H9 (cell line): Measurements from ENCODE around the gene HP1BP3. TPM values are rescaled to one million over a fixed set of nuclear protein-coding genes. Genes with fewer than 3 reads are reported as not detected.

Experiments used
- DNase-seq: peaks from one replicate; pipeline ENCODE4 v3.0.0-alpha.2; 2017
- H2AFZ ChIP-seq: one replicate; pipeline ENCODE4 v1.6.1; 2013; ENCODE audit warnings: mild to moderate bottlenecking, low read length, control low read depth, moderate library complexity
- H2AK5ac ChIP-seq: 2 replicates; pipeline ENCODE4 v1.6.1; 2013; ENCODE audit warnings: low read length, control low read depth, mixed read lengths; ENCODE audit not compliant: insufficient read length
- H2BK120ac ChIP-seq: one replicate; pipeline ENCODE4 v1.6.1; 2013; ENCODE audit warnings: low read depth, mild to moderate bottlenecking, low read length, control low read depth, inconsistent platforms; ENCODE audit not compliant: poor library complexity, severe bottlenecking
- H2BK12ac ChIP-seq: 2 replicates; pipeline ENCODE4 v1.6.1; 2013; ENCODE audit warnings: low read length, control low read depth, mixed read lengths, low read depth; ENCODE audit not compliant: insufficient read length
- H2BK15ac ChIP-seq: 2 replicates; pipeline ENCODE4 v1.6.1; 2013; ENCODE audit warnings: low read depth, low read length, control low read depth
- H2BK20ac ChIP-seq: one replicate; pipeline ENCODE4 v1.6.1; 2013; ENCODE audit warnings: low read depth, mild to moderate bottlenecking, low read length, control low read depth, inconsistent platforms; ENCODE audit not compliant: poor library complexity, severe bottlenecking
- H2BK5ac ChIP-seq: 2 replicates; pipeline ENCODE4 v1.6.1; 2013; ENCODE audit warnings: low read length, control low read depth, mixed read lengths; ENCODE audit not compliant: insufficient read length
- H3K14ac ChIP-seq: 2 replicates; pipeline ENCODE4 v1.6.1; 2013; ENCODE audit warnings: low read length, control low read depth; ENCODE audit not compliant: insufficient read depth
- H3K18ac ChIP-seq: 2 replicates; pipeline ENCODE4 v1.6.1; 2013; ENCODE audit warnings: low read depth, mild to moderate bottlenecking, mixed read lengths, low read length, control low read depth; ENCODE audit not compliant: insufficient read length
- H3K23ac ChIP-seq: 2 replicates; pipeline ENCODE4 v1.6.1; 2013; ENCODE audit warnings: low read length, control low read depth, mixed read lengths, low read depth; ENCODE audit not compliant: insufficient read length
- H3K23me2 ChIP-seq: 2 replicates; pipeline ENCODE4 v1.6.1; 2013; ENCODE audit warnings: low read depth, mild to moderate bottlenecking, mixed read lengths, low read length, control low read depth; ENCODE audit not compliant: insufficient read length, poor library complexity, severe bottlenecking
- H3K27ac ChIP-seq: 2 replicates; pipeline ENCODE4 v1.5.1; 2013; ENCODE audit warnings: low read length, control low read depth, mixed read lengths, low read depth; ENCODE audit not compliant: insufficient read length
- H3K27me3 ChIP-seq: 2 replicates; pipeline ENCODE4 v1.6.1; 2013; ENCODE audit warnings: low read length, control low read depth, inconsistent platforms; ENCODE audit not compliant: insufficient read depth
- H3K4ac ChIP-seq: 2 replicates; pipeline ENCODE4 v1.6.1; 2013; ENCODE audit warnings: low read depth, mild to moderate bottlenecking, control low read depth, inconsistent platforms, low read length, moderate library complexity
- H3K4me1 ChIP-seq: 2 replicates; pipeline ENCODE4 v1.6.1; 2013; ENCODE audit warnings: low read length, control low read depth, inconsistent platforms; ENCODE audit not compliant: insufficient read depth
- H3K4me2 ChIP-seq: 2 replicates; pipeline ENCODE4 v1.6.1; 2013; ENCODE audit warnings: low read length, control low read depth, mixed read lengths; ENCODE audit not compliant: insufficient read length, insufficient read depth
- H3K56ac ChIP-seq: 2 replicates; pipeline ENCODE4 v1.6.1; 2013; ENCODE audit warnings: low read depth, mild to moderate bottlenecking, mixed read lengths, low read length, control low read depth; ENCODE audit not compliant: insufficient read length
- H3K79me1 ChIP-seq: 2 replicates; pipeline ENCODE4 v1.6.1; 2013; ENCODE audit warnings: low read depth, mild to moderate bottlenecking, moderate library complexity, low read length, control low read depth, inconsistent platforms; ENCODE audit not compliant: insufficient read depth, poor library complexity, severe bottlenecking
- H3K79me2 ChIP-seq: 2 replicates; pipeline ENCODE4 v1.6.1; 2013; ENCODE audit warnings: low read length, control low read depth, inconsistent platforms; ENCODE audit not compliant: insufficient read depth
- H3K9ac ChIP-seq: 2 replicates; pipeline ENCODE4 v1.6.1; 2013; ENCODE audit warnings: low read length, control low read depth, mixed read lengths; ENCODE audit not compliant: insufficient read length; ENCODE audit errors: extremely low read depth
- H3K9me3 ChIP-seq: one replicate; pipeline ENCODE4 v1.6.1; 2013; ENCODE audit warnings: low read depth, low read length, inconsistent platforms; ENCODE audit not compliant: control insufficient read depth
- H3T11ph ChIP-seq: one replicate; pipeline ENCODE4 v1.6.1; 2013; ENCODE audit warnings: mild to moderate bottlenecking, low read length, control low read depth, inconsistent platforms
- H4K20me1 ChIP-seq: one replicate; pipeline ENCODE4 v1.6.1; 2013; ENCODE audit not compliant: control insufficient read depth, insufficient read length, insufficient read depth
- H4K5ac ChIP-seq: 2 replicates; pipeline ENCODE4 v1.6.1; 2013; ENCODE audit warnings: low read depth, mild to moderate bottlenecking, mixed read lengths, low read length, control low read depth; ENCODE audit not compliant: insufficient read length
- H4K8ac ChIP-seq: replicated peaks from 2 replicates; pipeline ENCODE4 v1.6.1; 2013; ENCODE audit warnings: low read length, control low read depth, mixed read lengths, low read depth; ENCODE audit not compliant: insufficient read length
- H4K91ac ChIP-seq: 2 replicates; pipeline ENCODE4 v1.6.1; 2013; ENCODE audit warnings: low read depth, mild to moderate bottlenecking, moderate library complexity, mixed read lengths, low read length, control low read depth; ENCODE audit not compliant: insufficient read length
- H3K27ac Mint-ChIP-seq, 3 experiments: 2 replicates in 2 of 3; 3 replicates in 1 of 3; pipeline ENCODE4 v1.8.0; 2020 to 2021; ENCODE audit warnings: mixed read lengths in 3 of 3, mild to moderate bottlenecking in 1 of 3, moderate library complexity in 1 of 3
- H3K27me3 Mint-ChIP-seq: 2 replicates; pipeline ENCODE4 v1.8.0; 2021; ENCODE audit warnings: low read depth, mild to moderate bottlenecking, moderate library complexity, mixed read lengths
- H3K36me3 Mint-ChIP-seq, 3 experiments: 2 replicates in 2 of 3; 3 replicates in 1 of 3; pipeline ENCODE4 v1.8.0; 2020 to 2021; ENCODE audit warnings: low read depth in 3 of 3, mixed read lengths in 3 of 3; ENCODE audit not compliant: insufficient read depth in 1 of 3
- H3K4me1 Mint-ChIP-seq, 2 experiments: 2 replicates each; pipeline ENCODE4 v1.8.0; 2020; ENCODE audit warnings: mixed read lengths in 2 of 2
- H3K4me3 Mint-ChIP-seq, 2 experiments: 2 replicates in 1 of 2; 3 replicates in 1 of 2; pipeline ENCODE4 v1.8.0; 2020 to 2021; ENCODE audit warnings: mild to moderate bottlenecking in 2 of 2, mixed read lengths in 2 of 2, moderate library complexity in 1 of 2
- H3K9me3 Mint-ChIP-seq, 2 experiments: 2 replicates in 1 of 2; 3 replicates in 1 of 2; pipeline ENCODE4 v1.8.0; 2020; ENCODE audit warnings: mild to moderate bottlenecking in 2 of 2, mixed read lengths in 2 of 2, moderate library complexity in 1 of 2
- WGBS: extraction: QIAGEN DNeasy Blood & Tissue Kit; methylation state at CpG from one replicate; pipeline ENCODE4 v1.1.7; 2013; ENCODE audit warnings: missing lambda C conversion rate, low lambda C conversion rate, mixed read lengths; ENCODE audit not compliant: insufficient read length; ENCODE audit errors: extremely low coverage; 5-methylcytosine and 5-hydroxymethylcytosine counted together
- total RNA-seq: library from RNA; stranded (reverse); gene quantifications from 2 replicates; pipeline ENCODE4 v1.2.1, GENCODE V29; 2021
- TF ChIP-seq, protein P1 (sequence below): fragments of 200-600 bp; sonication (generic); conservative IDR thresholded peaks from 3 replicates; pipeline ENCODE4 v1.8.0; 2021; ENCODE audit warnings: antibody characterized with exemption, mild to moderate bottlenecking

The HP1BP3 gene
- total RNA-seq, 1 experiment from 2014 or later, result 127 TPM

DNA sequence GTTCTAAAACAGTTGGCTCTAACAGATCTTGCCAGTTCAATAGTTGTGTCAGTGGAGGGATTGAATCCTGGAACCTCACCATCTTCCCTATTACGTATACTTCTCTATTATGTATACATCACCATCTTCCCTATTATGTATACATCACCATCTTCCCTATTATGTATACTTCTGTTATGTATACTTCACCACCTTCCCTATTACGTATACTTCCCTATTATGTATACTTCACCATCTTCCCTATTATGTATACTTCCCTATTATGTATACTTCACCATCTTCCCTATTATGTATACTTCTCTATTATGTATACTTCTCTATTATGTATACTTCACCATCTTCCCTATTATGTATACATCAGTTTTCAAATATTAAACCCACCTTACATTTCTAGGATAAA lies 34.4 kb upstream of the HP1BP3 start:
- no peaks in the 10 kb centered on the region for H3K4me1 ChIP-seq
- DNase-seq, result no peak
- H2BK20ac ChIP-seq, result no peak overlapping the region
- H3K14ac ChIP-seq, result no peak overlapping the region
- H3K18ac ChIP-seq, result no peak overlapping the region
- no peak overlapping the region for H3K56ac ChIP-seq
- Mint-ChIP-seq H3K4me3 (no peak overlapping the region), H3K27ac (no peak overlapping the region), H3K36me3 (peaks cover 19 to 48% (median 37%) of the 10 kb centered on the region in 3 experiments), H3K27me3 (no peaks in the 10 kb centered on the region), H3K9me3 (no peaks in the 10 kb centered on the region; a peak in 2 of 5 replicates), H3K4me1 (no peaks in the 10 kb centered on the region)
- no peak overlapping the region for H2AFZ ChIP-seq
- no peak overlapping the region for H3K4ac ChIP-seq
- TF ChIP-seq, protein P1, sequence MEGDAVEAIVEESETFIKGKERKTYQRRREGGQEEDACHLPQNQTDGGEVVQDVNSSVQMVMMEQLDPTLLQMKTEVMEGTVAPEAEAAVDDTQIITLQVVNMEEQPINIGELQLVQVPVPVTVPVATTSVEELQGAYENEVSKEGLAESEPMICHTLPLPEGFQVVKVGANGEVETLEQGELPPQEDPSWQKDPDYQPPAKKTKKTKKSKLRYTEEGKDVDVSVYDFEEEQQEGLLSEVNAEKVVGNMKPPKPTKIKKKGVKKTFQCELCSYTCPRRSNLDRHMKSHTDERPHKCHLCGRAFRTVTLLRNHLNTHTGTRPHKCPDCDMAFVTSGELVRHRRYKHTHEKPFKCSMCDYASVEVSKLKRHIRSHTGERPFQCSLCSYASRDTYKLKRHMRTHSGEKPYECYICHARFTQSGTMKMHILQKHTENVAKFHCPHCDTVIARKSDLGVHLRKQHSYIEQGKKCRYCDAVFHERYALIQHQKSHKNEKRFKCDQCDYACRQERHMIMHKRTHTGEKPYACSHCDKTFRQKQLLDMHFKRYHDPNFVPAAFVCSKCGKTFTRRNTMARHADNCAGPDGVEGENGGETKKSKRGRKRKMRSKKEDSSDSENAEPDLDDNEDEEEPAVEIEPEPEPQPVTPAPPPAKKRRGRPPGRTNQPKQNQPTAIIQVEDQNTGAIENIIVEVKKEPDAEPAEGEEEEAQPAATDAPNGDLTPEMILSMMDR, result no peak
- H3K27me3 ChIP-seq, result no peaks in the 10 kb centered on the region
- H3K79me2 ChIP-seq, result no peaks in the 10 kb centered on the region
- no peaks in the 10 kb centered on the region for H3K79me1 ChIP-seq
- H2AK5ac ChIP-seq, result no peak overlapping the region
- no peak overlapping the region for H4K5ac ChIP-seq
- H2BK12ac ChIP-seq, result no peak overlapping the region
- H3K27ac ChIP-seq, result no peak overlapping the region
- H2BK15ac ChIP-seq, result no peak overlapping the region
- no peak overlapping the region for H3K9ac ChIP-seq
- no peaks in the 10 kb centered on the region for H3K23me2 ChIP-seq
- no peak overlapping the region for H3K4me2 ChIP-seq
- H4K91ac ChIP-seq, result no peak overlapping the region
- H2BK120ac ChIP-seq, result no peak overlapping the region
- H2BK5ac ChIP-seq, result no peak overlapping the region
- H3T11ph ChIP-seq, result no peak overlapping the region
- H4K8ac ChIP-seq, result no peak overlapping the region
- no CpG with 5 or more reads among the region's 2 CpGs for WGBS
- no peaks in the 10 kb centered on the region for H3K9me3 ChIP-seq
- H4K20me1 ChIP-seq, result no peaks in the 10 kb centered on the region
- H3K23ac ChIP-seq, result no peak overlapping the region
